GM19467 (cell line): ENCODE measurements around the gene SLC2A4RG.
"Not testable (repeated sequence)": the region's sequence is repeated elsewhere in the genome, so short reads cannot be mapped to it uniquely, and the experiment has no call there.

ENCODE experiments used
- ATAC-seq: cut with Tn5 transposase; IDR thresholded peaks from one replicate; pipeline ENCODE4 v1.9.1; 2021; ENCODE audit warnings: mild to moderate bottlenecking, moderate library complexity; ENCODE audit not compliant: unreplicated experiment

The SLC2A4RG gene

GRCh38 chr20:63775096-63775978 is 35.8 kb downstream of the SLC2A4RG start:
- ATAC-seq = no peak

GRCh38 chr20:63776875-63777274 is 37.3 kb downstream of the SLC2A4RG start:
- ATAC-seq = not testable (repeated sequence)

- no peak for ATAC-seq
Measured at GRCh38 chr20:63777614-63778013, 38.0 kb downstream of the SLC2A4RG start.

DNA sequence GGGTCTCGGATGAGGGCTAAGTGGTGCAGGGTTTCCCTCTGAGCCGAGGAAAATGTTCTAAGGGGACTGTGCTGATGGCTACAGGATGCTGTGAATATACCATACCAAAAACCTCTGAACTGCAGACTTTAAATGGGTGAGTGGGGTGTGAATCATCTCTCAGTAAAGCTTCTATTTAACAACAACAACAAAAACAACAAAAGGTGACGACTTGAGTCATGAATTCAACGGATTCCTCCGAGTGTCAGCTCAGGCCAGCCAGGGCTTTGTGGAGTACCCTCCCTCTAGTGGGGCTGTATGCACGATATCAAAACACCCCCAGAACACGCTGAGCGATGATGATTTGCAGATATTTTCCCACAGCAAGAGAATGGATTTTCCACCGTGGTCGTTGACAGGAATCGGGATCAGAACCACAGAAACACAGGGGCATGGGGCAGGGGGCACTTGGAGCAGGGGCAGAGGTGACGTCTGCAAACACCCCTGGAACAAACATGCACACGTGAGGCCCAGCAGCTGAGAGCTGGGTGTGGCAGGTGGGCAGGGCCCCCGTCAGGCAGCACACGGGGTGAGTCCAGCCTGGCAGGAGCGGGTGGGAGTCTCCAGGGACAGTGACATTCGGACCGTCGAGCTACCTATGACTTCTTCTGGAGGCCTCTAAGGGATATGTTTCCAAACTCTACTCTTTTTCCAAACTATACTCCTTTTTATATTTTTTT is 38.6 kb downstream of the SLC2A4RG start:
- ATAC-seq = no peak

GRCh38 chr20:63778857-63779256 is 39.3 kb downstream of the SLC2A4RG start:
- ATAC-seq = no peak

DNA sequence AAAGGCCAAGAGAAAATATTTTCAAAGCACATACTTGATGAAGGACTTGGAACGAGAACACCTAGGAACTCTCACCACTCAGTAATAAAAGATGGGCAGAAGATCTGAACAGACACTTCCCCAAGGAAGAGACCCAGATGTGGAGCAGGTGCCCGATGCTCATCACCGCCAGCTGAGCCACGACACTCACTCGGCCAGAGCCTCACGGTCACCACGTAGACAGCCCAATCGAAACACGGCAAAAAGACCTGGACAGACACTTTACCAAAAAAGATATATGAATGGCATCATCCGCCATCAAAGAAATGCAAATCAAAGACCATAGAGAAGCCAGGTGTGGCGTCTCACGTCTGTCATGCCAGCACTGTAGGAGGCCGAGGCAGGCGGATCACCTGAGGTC is 41.6 kb downstream of the SLC2A4RG start:
- ATAC-seq = no peak

GRCh38 chr20:63782051-63782471 is 42.5 kb downstream of the SLC2A4RG start:
- no peak for ATAC-seq

DNA sequence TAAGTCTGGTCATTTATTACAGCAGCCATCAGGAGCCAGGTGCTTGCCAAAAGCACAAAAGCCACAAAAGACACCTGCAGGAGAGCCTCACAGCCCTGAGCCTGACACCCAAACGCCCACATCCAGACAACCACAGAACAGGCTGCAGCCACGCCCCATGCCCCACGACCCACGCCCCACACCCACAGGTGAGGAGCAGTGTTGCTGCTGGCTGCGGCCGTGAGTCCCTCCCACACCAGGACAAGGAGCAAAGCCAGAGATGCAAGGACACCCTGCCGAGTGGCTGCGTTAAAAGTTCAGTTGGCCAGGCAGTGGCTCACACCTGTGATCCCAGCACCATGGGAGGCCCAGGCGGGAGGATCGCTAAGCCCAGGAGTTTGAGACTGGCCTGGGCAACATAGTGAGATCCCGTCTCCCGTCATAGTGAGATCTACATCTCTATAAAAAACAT is 43.0 kb downstream of the SLC2A4RG start:
- ATAC-seq = no peak

- no peak for ATAC-seq
Measured at GRCh38 chr20:63783970-63784369, 44.4 kb downstream of the SLC2A4RG start.

DNA sequence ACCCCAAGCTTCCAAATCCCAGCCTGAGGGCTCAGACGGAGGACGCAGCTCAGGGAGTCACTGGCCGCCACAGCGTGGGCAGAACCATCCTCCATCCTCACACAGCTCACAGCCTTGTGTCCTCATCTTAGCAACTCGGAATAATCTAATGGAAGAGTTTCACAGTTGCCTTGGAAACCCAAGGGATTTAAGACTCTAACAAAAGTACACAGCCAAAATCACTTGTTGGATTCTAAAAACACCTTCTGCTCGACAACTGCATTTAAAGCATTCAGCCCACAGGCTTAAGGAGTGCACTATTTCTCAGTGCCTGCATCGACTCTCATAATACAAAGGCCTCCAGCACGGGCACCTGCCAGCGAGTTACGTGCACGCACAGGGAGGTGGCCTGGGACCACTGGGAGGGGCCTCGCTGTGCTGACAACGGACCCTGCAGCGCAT is 46.1 kb downstream of the SLC2A4RG start:
- ATAC-seq = no peak

- ATAC-seq = no peak
Measured at GRCh38 chr20:63787302-63787701, 47.7 kb downstream of the SLC2A4RG start.

DNA sequence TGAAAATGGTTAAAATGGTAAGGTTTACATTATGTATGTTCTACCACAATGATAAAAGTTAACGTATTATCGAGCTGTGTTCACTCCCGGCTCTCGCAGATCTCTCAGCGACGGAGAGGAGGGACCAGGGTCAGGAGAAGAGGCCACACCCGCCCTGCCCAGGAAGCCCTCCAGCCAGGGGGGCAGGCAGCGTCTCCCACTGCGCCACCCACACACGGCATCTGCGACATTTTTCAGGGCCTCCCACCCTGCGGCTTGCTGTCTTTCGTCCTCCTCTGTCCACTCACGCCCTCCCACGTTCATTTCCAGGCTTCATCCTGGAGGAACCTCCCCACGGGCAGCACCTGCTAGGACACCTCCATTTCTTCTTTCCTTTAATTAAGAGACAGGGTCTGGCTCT is 48.2 kb downstream of the SLC2A4RG start:
- ATAC-seq = no peak

- no peak for ATAC-seq
Measured at GRCh38 chr20:63789836-63790571, 50.4 kb downstream of the SLC2A4RG start.

DNA sequence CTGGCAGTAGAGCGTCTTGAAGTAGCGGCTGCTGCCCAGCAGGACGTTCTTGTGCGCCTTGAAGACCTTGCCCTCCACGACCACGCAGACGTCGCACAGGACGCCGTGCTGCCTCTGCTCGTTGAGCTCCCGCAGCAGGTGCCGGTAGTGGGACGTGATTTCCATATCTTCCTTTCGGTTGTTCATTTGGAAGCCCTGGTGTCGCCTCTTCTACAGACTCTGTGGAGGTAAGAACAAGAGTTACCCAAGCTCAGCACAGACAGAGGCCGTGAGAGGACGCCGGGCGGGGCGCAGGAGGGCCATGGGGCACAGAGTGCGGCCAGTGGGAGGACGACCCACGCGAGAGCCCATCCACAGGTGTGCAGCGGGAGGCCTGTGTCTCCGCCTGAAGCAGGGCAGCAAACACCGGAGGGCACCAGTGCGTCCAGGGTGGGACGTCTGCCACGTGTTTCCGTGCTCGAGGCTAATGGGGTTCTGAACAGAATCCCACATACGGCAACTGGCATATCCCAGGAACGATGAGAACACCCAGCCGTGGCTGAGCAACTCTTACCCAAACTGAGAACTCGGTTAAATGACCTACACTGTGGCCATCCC is 51.1 kb downstream of the SLC2A4RG start:
- no peak for ATAC-seq

- ATAC-seq = no peak
Measured at GRCh38 chr20:63791497-63792156, 52.1 kb downstream of the SLC2A4RG start.

- no peak for ATAC-seq
Measured at GRCh38 chr20:63792866-63793265, 53.3 kb downstream of the SLC2A4RG start.
